ENCODE results near the gene SMIM12.

Gene SMIM12

GRCh38 chr1:34871443-34872132 is 12.0 kb upstream of the SMIM12 start:
- no peak for DNase-seq

GRCh38 chr1:34870395-34870794 is 10.8 kb upstream of the SMIM12 start:
- no peak for DNase-seq

GRCh38 chr1:34869760-34870159 is 10.2 kb upstream of the SMIM12 start:
- no peak for DNase-seq

GRCh38 chr1:34868230-34869049 is 8.9 kb upstream of the SMIM12 start:
- no peak for DNase-seq

GRCh38 chr1:34867415-34867814 is 7.9 kb upstream of the SMIM12 start:
- no peak for DNase-seq

GRCh38 chr1:34866762-34867109 is 7.2 kb upstream of the SMIM12 start:
- no peak for DNase-seq

- peak; percentile 95 for DNase-seq
These were observed 6.6 kb upstream of the SMIM12 start for GRCh38 chr1:34865981-34866761.

GRCh38 chr1:34865573-34865972 is 6.0 kb upstream of the SMIM12 start:
- no peak for DNase-seq

GRCh38 chr1:34864759-34865158 is 5.2 kb upstream of the SMIM12 start:
- DNase-seq: no peak

- DNase-seq: no peak
These were observed 4.0 kb upstream of the SMIM12 start for GRCh38 chr1:34863501-34863900.

GRCh38 chr1:34858901-34859445 is 576 bp downstream of the SMIM12 start:
- peak; percentile 48 for DNase-seq

GRCh38 chr1:34856697-34857096 is 2.9 kb downstream of the SMIM12 start:
- no peak for DNase-seq

- DNase-seq: peak; percentile 92
These were observed 6.8 kb downstream of the SMIM12 start for GRCh38 chr1:34852677-34853217.

- DNase-seq: no peak
These were observed 8.0 kb downstream of the SMIM12 start for GRCh38 chr1:34851431-34852105.

- no peak for DNase-seq
These were observed 9.2 kb downstream of the SMIM12 start for GRCh38 chr1:34850382-34850781.

GRCh38 chr1:34847094-34847493 is 12.5 kb downstream of the SMIM12 start:
- no peak for DNase-seq

- no peak for DNase-seq
These were observed 13.3 kb downstream of the SMIM12 start for GRCh38 chr1:34846265-34846664.

- DNase-seq: no peak
These were observed 14.2 kb downstream of the SMIM12 start for GRCh38 chr1:34845131-34845901.

- no peak for DNase-seq
These were observed 15.3 kb downstream of the SMIM12 start for GRCh38 chr1:34844252-34844634.

GRCh38 chr1:34843392-34844251 is 15.9 kb downstream of the SMIM12 start:
- DNase-seq: no peak

- no peak for DNase-seq
These were observed 16.6 kb downstream of the SMIM12 start for GRCh38 chr1:34842952-34843371.

Data from stimulated activated CD4-positive, alpha-beta T cell treated with anti-CD3 and anti-CD28 coated beads, Interleukin-15, amount 100 ng/mL, for 24 hours (primary cell).